ENCODE results near the gene GFPT1.
"Not testable (repeated sequence)": the region's sequence is repeated elsewhere in the genome, so short reads cannot be mapped to it uniquely, and the experiment has no call there.

GFPT1 gene

DNA sequence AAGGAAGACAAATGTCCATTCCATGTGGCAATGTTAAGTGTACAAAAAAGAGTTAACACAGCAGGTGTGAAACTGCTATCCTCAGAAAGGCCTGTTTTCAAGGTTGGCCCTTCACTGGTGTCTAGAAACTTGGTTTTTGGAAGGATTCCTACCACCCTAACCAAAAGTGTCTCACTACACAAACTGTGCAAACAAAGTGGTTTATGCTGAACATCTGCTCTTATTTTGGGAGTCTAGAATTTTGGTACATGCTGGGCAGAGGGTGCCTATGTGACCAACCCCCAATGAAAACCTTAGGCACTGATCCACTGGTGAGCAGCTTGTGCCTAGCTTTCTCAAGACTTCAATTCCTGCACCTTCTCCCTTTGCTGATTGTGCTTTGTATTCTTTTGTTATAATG is 14.3 kb downstream of the GFPT1 start:
- no peak for TF ChIP-seq GATA1 (IDR thresholded peaks at IDR 0.05; ENCODE audit: low read depth, low read length)
- TF ChIP-seq POLR2A (IDR thresholded peaks at IDR 0.05; ENCODE audit: low read length) = no peak
- no peak for DNase-seq

GRCh38 chr2:69369802-69370201 is 17.2 kb downstream of the GFPT1 start:
- DNase-seq = no peak
- no peak for TF ChIP-seq GATA1 (IDR thresholded peaks at IDR 0.05; ENCODE audit: low read depth, low read length)
- no peak for TF ChIP-seq POLR2A (IDR thresholded peaks at IDR 0.05; ENCODE audit: low read length)

DNA sequence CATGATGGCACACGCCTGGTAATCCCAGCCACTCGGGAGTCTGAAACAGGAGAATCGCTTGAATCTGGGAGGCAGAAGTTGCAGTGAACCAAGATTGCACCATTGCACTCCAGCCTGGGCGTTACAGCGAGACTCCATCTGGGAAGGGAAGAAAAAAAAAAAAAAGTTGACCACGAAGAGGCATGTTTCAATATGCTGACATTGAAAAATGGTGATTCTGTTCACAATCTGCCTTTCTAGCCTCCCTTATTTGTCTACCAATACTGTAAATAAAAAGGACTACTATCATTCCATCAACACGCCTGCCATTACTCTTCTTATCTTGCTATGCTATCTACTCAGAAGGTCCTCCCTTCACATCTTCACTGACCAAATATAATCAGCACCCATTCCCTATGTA is 18.4 kb downstream of the GFPT1 start:
- no peak for TF ChIP-seq GATA1 (IDR thresholded peaks at IDR 0.05; ENCODE audit: low read depth, low read length)
- no peak for TF ChIP-seq POLR2A (IDR thresholded peaks at IDR 0.05; ENCODE audit: low read length)
- no peak for DNase-seq

GRCh38 chr2:69359371-69359770 is 27.7 kb downstream of the GFPT1 start:
- DNase-seq = no peak
- TF ChIP-seq POLR2A (IDR thresholded peaks at IDR 0.05; ENCODE audit: low read length) = no peak
- TF ChIP-seq GATA1 (IDR thresholded peaks at IDR 0.05; ENCODE audit: low read depth, low read length) = no peak

GRCh38 chr2:69358914-69359313 is 28.1 kb downstream of the GFPT1 start:
- TF ChIP-seq POLR2A (IDR thresholded peaks at IDR 0.05; ENCODE audit: low read length) (no peak), GATA1 (IDR thresholded peaks at IDR 0.05; ENCODE audit: low read depth, low read length) (no peak)
- DNase-seq = no peak

DNA sequence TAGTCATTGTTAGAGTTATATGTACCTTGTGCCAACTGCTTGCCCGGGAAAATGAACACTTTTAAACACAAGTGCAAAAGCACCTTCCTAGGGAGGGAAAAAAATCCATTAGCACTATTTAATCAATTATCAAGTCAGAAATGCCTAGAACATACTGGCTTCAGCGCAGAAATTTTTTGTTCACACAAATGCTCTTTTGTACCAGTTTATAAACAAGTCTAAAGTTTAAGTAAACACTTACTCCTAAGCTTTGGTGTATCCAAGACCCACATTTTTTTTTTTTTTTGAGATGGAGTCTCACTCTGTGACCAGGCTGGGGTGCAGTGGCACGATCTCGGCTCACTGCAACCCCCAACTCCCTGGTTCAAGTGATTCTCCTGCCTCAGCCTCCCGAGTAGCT is 30.6 kb downstream of the GFPT1 start:
- TF ChIP-seq GATA1 (IDR thresholded peaks at IDR 0.05; ENCODE audit: low read depth, low read length) (no peak), POLR2A (IDR thresholded peaks at IDR 0.05; ENCODE audit: low read length) (no peak)
- no peak for DNase-seq

DNA sequence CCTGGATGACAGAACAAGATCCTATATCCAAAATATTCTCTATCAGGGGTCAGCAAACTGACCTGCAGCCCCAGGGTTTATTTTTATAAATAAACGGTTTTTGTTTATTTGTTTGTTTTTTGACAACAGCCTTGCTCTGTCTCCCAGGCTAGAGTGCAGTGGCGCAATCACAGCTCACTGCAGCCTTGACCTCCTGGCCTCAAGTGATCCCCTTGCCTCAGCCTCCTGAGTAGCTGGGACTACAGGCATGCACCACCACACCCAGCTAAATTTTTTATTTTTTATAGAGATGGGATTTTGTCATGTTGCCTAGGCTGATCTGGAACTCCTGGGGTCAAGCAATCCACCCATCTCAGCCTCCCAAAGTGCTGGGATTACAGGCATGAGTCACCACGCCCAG is 32.1 kb downstream of the GFPT1 start:
- not testable (repeated sequence) for DNase-seq

DNA sequence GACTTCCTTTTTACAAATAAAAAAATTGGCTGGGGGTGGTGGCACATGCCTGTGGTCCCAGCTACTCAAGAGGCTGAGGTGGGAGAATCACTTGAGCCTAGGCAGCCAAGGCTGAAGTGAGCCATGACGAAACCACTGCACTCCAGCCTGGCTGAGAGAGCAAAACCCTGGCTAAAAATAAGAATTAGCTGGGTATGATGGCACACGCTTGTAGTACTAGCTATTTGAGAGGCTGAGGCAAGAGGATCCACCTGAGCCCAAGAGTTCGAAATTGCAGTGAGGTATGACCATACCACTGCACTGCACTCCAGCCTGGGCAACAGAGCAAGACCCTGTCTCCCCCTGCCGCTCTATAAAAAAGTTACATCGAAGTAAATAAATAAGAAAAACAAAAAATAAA is 33.7 kb downstream of the GFPT1 start:
- no peak for DNase-seq
- TF ChIP-seq GATA1 (IDR thresholded peaks at IDR 0.05; ENCODE audit: low read depth, low read length) (no peak), POLR2A (IDR thresholded peaks at IDR 0.05; ENCODE audit: low read length) (no peak)

GRCh38 chr2:69348781-69349180 is 38.2 kb downstream of the GFPT1 start:
- no peak for DNase-seq
- no peak for TF ChIP-seq POLR2A (IDR thresholded peaks at IDR 0.05; ENCODE audit: low read length)
- TF ChIP-seq GATA1 (IDR thresholded peaks at IDR 0.05; ENCODE audit: low read depth, low read length) = no peak

- no peak for DNase-seq
- no peak for TF ChIP-seq POLR2A (IDR thresholded peaks at IDR 0.05; ENCODE audit: low read length)
- TF ChIP-seq GATA1 (IDR thresholded peaks at IDR 0.05; ENCODE audit: low read depth, low read length) = no peak
Measured at GRCh38 chr2:69345434-69345833, 41.6 kb downstream of the GFPT1 start.

DNA sequence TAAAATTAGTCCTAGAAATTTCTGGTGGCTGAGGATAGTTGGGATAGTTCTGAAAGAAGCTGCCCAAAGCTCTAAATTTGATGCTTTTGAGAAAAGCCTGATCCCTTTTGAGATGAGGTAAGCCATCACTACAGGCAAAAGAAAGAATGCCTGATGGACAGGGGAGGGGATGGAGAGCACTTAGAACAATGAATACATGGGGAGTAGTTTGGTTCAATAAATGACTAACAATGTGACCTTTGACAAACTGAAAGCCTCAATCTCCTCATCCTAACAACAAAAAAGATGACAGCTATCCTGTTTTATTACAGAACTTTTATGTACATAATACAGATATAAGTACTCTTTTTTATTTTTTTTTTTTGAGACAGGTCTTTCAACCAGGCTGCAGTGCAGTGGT is 42.7 kb downstream of the GFPT1 start:
- TF ChIP-seq GATA1 (IDR thresholded peaks at IDR 0.05; ENCODE audit: low read depth, low read length) (no peak), POLR2A (IDR thresholded peaks at IDR 0.05; ENCODE audit: low read length) (no peak)
- DNase-seq = no peak

- TF ChIP-seq POLR2A (IDR thresholded peaks at IDR 0.05; ENCODE audit: low read length) (no peak), GATA1 (IDR thresholded peaks at IDR 0.05; ENCODE audit: low read depth, low read length) (no peak)
- DNase-seq = no peak
Measured at GRCh38 chr2:69340101-69340775, 46.8 kb downstream of the GFPT1 start.

GRCh38 chr2:69335311-69335710 is 51.7 kb downstream of the GFPT1 start:
- no peak for DNase-seq
- TF ChIP-seq POLR2A (IDR thresholded peaks at IDR 0.05; ENCODE audit: low read length) (no peak), GATA1 (IDR thresholded peaks at IDR 0.05; ENCODE audit: low read depth, low read length) (no peak)

DNA sequence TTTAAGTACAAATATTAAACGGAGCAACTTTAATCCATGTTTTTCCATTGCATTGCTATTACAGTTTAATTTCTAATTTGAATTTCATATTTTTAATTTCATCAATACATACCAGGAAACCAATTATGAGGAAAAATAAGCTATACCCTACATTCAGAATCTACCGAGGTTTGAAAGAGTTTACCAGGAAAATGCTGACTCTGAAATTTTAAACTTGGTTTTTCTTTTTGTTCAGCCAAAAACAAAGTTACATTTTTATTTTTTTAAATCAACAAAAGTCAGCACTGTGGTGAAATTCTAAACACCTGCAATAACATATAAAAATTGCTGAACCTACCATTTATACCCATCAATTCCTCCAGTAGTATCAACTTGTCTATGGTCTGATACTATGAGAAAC is 53.7 kb downstream of the GFPT1 start:
- no peak for TF ChIP-seq POLR2A (IDR thresholded peaks at IDR 0.05; ENCODE audit: low read length)
- TF ChIP-seq GATA1 (IDR thresholded peaks at IDR 0.05; ENCODE audit: low read depth, low read length) = no peak
- no peak for DNase-seq

GRCh38 chr2:69330781-69331180 is 56.2 kb downstream of the GFPT1 start:
- no peak for DNase-seq
- TF ChIP-seq GATA1 (IDR thresholded peaks at IDR 0.05; ENCODE audit: low read depth, low read length) = no peak
- no peak for TF ChIP-seq POLR2A (IDR thresholded peaks at IDR 0.05; ENCODE audit: low read length)

DNA sequence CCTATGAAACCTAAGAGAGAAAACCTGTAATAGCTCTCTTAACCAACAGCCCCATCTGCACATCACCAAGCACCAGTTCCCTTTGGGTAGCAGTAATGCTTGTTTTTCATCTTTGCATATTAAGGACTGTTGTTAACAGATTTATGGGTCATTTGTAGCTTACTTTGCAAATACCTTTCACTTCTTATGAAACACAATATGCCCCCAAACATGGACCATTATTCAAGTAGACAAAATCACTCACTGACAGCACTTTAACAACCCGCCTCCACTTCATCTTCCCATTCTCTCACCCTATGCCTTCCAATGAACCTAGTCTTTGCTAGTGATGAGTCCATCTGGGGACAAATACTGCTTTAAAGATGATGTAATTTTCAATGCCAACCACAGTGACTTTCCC is 64.4 kb downstream of the GFPT1 start:
- no peak for DNase-seq
- TF ChIP-seq GATA1 (IDR thresholded peaks at IDR 0.05; ENCODE audit: low read depth, low read length) (no peak), POLR2A (IDR thresholded peaks at IDR 0.05; ENCODE audit: low read length) (no peak)
